CD4-positive, alpha-beta memory T cell (primary cell): ENCODE data around the gene NFILZ. TPM values are rescaled to one million over a fixed set of nuclear protein-coding genes. Genes with fewer than 3 reads are reported as not detected.
"Not testable (repeated sequence)": the region's sequence is repeated elsewhere in the genome, so short reads cannot be mapped to it uniquely, and the experiment has no call there.

Experiments used
- CTCF ChIA-PET: fragments of 350-600 bp; sonication (Branson Sonifier 250); formaldehyde crosslinking; loops from one replicate; lab custom pipeline; 2021; ENCODE audit warnings: inconsistent platforms; ENCODE audit not compliant: partially characterized antibody; lab: Charles Lee
- POLR2A ChIA-PET: fragments of 350-600 bp; sonication (Branson Sonifier 250); formaldehyde crosslinking; loops from one replicate; lab custom pipeline; 2021; ENCODE audit not compliant: partially characterized antibody; lab: Charles Lee
- DNase-seq, 5 donors: peaks; one replicate each; pipeline versions ENCODE4 v3.0.0 to v3.0.0-alpha.2; 2020 to 2022; ENCODE audit warnings: mixed read lengths in 1 of 5
- H3K27ac ChIP-seq: one replicate; pipeline ENCODE4 v1.7.0; 2013; ENCODE audit warnings: low read depth, low read length
- H3K27me3 ChIP-seq: 2 replicates; pipeline ENCODE4 v1.7.0; 2013; ENCODE audit warnings: mild to moderate bottlenecking, low read length, moderate library complexity; ENCODE audit not compliant: insufficient read depth
- H3K36me3 ChIP-seq: 2 replicates; pipeline ENCODE4 v1.7.0; 2013; ENCODE audit warnings: mild to moderate bottlenecking, low read length, moderate library complexity; ENCODE audit not compliant: insufficient read depth
- H3K4me1 ChIP-seq: 2 replicates; pipeline ENCODE4 v1.7.0; 2013; ENCODE audit warnings: mild to moderate bottlenecking, low read length, moderate library complexity; ENCODE audit not compliant: insufficient read depth
- H3K4me3 ChIP-seq, 2 donors: one replicate each; pipeline ENCODE4 v1.7.0; 2013; ENCODE audit warnings: low read length in 2 of 2, mild to moderate bottlenecking in 1 of 2
- H3K9me3 ChIP-seq, 2 donors: one replicate each; pipeline ENCODE4 v1.7.0; 2013; ENCODE audit warnings: low read length in 2 of 2, control low read depth in 1 of 2; ENCODE audit not compliant: control insufficient read depth in 1 of 2
- H3K27ac Mint-ChIP-seq, 7 donors: one replicate each; pipeline ENCODE4 v1.8.0; 2020 to 2021; ENCODE audit warnings: mixed read lengths in 7 of 7, mild to moderate bottlenecking in 6 of 7, inconsistent platforms in 3 of 7, moderate library complexity in 3 of 7
- H3K27me3 Mint-ChIP-seq, 2 donors: one replicate each; pipeline ENCODE4 v1.8.0; 2020 to 2021; ENCODE audit warnings: mixed read lengths in 2 of 2
- H3K36me3 Mint-ChIP-seq, 2 donors: one replicate each; pipeline ENCODE4 v1.8.0; 2020 to 2021; ENCODE audit warnings: mixed read lengths in 2 of 2, inconsistent platforms in 1 of 2, mild to moderate bottlenecking in 1 of 2
- H3K4me1 Mint-ChIP-seq, 4 donors: one replicate each; pipeline ENCODE4 v1.8.0; 2020 to 2021; ENCODE audit warnings: mixed read lengths in 4 of 4, mild to moderate bottlenecking in 1 of 4
- H3K4me3 Mint-ChIP-seq, 8 donors: one replicate each; pipeline ENCODE4 v1.8.0; 2020 to 2021; ENCODE audit warnings: mixed read lengths in 8 of 8, mild to moderate bottlenecking in 7 of 8, moderate library complexity in 6 of 8, inconsistent platforms in 3 of 8
- H3K9me3 Mint-ChIP-seq, 8 donors: one replicate each; pipeline ENCODE4 v1.8.0; 2020 to 2021; ENCODE audit warnings: mixed read lengths in 8 of 8, mild to moderate bottlenecking in 5 of 8, inconsistent platforms in 3 of 8, moderate library complexity in 1 of 8
- intact Hi-C: fragments of 100-400 bp; cut with micrococcal nuclease; formaldehyde crosslinking; loops from one replicate; pipeline ENCODE4 v1.15.1; 2023
- polyA plus RNA-seq, 2 donors: library from polyadenylated mRNA; unstranded; fragments of 300-500 nt; fragmentation: Illumina TruSeq; gene quantifications; one replicate each; pipeline ENCODE4 v1.2.3, GENCODE V29; 2021
- total RNA-seq, 2 experiments: library from RNA; stranded (reverse); gene quantifications; one replicate each; pipeline ENCODE4 v1.2.3, GENCODE V29; 2021

Gene NFILZ
- total and polyA plus RNA-seq, 4 experiments from 2014 or later = not detected

- Histone ChIP-seq H3K27ac (no peak overlapping the region), H3K27me3 (no peaks in the 10 kb centered on the region), H3K36me3 (no peaks in the 10 kb centered on the region), H3K4me3 (no peak overlapping the region), H3K9me3 (no peaks in the 10 kb centered on the region), H3K4me1 (no peaks in the 10 kb centered on the region)
- H3K27me3 Mint-ChIP-seq = no peaks in the 10 kb centered on the region
- POLR2A ChIA-PET = no interaction called here
- CTCF ChIA-PET = interaction anchor here (0.7 kb wide), 1 partner anchor 13 kb away, joined by 3 read pairs; no protein-coding TSS in a partner anchor
- H3K4me3 Mint-ChIP-seq = no peak overlapping the region
- intact Hi-C loops = no loop called here
- H3K9me3 Mint-ChIP-seq = peaks cover 0 to 1% (median 0%) of the 10 kb centered on the region in 8 donors
- H3K27ac Mint-ChIP-seq = peak overlapping the region in 2 of 7 donors; percentile 21 to 76
- no peaks in the 10 kb centered on the region for H3K36me3 Mint-ChIP-seq
- peaks cover 0 to 8% (median 2%) of the 10 kb centered on the region in 4 donors for H3K4me1 Mint-ChIP-seq
- DNase-seq = no peak
These were observed 1.2 kb upstream of the NFILZ start for GRCh38 chr19:8629184-8629583.

DNA sequence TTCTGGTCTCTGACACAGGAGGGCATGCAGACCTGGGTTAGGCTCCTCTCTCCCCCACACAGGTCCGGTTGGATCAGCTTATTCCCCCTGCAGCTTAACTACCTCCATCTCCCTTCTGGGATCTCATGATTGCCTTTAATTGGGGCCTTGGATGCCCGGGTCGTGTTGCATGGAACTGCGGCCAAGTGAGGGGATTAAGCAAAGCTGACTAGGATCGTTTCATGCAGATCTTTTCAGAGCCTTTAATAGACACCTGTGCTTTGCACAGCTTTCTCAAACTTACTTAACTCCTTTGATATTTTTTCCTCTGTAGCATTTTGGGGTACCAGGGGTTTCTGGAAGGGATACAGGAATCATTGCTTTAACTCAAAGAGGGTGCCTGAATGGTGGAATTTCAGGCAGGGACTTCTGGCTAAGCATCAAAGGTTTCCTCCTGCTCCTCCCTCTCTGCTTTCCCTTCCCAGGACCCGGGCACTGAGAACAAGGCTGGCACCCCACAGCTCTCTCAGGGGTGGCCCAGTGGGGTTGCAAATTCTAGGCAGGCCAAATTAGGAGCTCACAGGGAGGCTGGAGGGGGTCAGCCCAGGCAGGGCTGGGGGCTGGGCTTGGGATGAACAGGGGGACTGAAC, 477 bp downstream of the NFILZ start:
- peaks cover 0 to 1% (median 0%) of the 10 kb centered on the region in 8 donors for H3K9me3 Mint-ChIP-seq
- ChIA-PET POLR2A (no interaction called here), CTCF (interaction anchor here (1.4 kb wide), 1 partner anchor 11 kb away, joined by 6 read pairs; no protein-coding TSS in a partner anchor)
- H3K36me3 ChIP-seq = no peaks in the 10 kb centered on the region
- H3K36me3 Mint-ChIP-seq = no peaks in the 10 kb centered on the region
- no peaks in the 10 kb centered on the region for H3K9me3 ChIP-seq
- H3K27ac ChIP-seq = no peak overlapping the region
- H3K4me3 ChIP-seq = no peak overlapping the region
- peaks cover 0 to 8% (median 2%) of the 10 kb centered on the region in 4 donors for H3K4me1 Mint-ChIP-seq
- no peaks in the 10 kb centered on the region for H3K27me3 ChIP-seq
- DNase-seq = no peak
- H3K4me1 ChIP-seq = no peaks in the 10 kb centered on the region
- no peak overlapping the region for H3K4me3 Mint-ChIP-seq
- intact Hi-C loops = no loop called here
- peaks cover 0 to 3% of the 10 kb centered on the region in 2 donors for H3K27me3 Mint-ChIP-seq
- H3K27ac Mint-ChIP-seq = no peak overlapping the region

DNA sequence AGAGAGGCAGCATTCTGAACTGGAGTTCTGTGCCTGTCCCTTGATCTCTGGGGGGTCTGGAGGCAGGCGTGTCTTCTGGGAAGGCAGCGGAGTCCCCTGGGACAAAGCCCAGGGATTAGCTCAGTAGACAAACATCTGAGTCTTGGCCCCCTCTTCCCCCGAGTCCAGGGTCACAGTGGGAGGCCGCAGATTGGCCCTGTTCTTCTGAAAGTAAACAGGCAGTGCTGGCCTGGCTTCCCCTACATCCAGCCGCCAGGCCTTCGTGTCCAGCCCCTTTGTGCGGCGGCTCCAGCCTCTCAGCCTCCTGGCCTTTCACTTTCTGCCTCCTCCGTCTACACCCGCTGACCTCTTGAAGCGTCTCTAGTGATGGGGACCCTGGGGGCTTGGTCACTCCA, 989 bp downstream of the NFILZ start:
- Histone ChIP-seq H3K27ac (no peak overlapping the region), H3K4me1 (no peaks in the 10 kb centered on the region), H3K4me3 (no peak overlapping the region), H3K27me3 (no peaks in the 10 kb centered on the region), H3K36me3 (no peaks in the 10 kb centered on the region), H3K9me3 (no peaks in the 10 kb centered on the region)
- intact Hi-C loops = no loop called here
- H3K36me3 Mint-ChIP-seq = no peaks in the 10 kb centered on the region
- peaks cover 0 to 3% of the 10 kb centered on the region in 2 donors for H3K27me3 Mint-ChIP-seq
- no peak overlapping the region for H3K4me3 Mint-ChIP-seq
- POLR2A ChIA-PET = no interaction called here
- H3K27ac Mint-ChIP-seq = no peak overlapping the region
- H3K9me3 Mint-ChIP-seq = peaks cover 0 to 1% (median 0%) of the 10 kb centered on the region in 8 donors
- DNase-seq = no peak
- CTCF ChIA-PET = no interaction called here
- H3K4me1 Mint-ChIP-seq = peaks cover 0 to 8% (median 2%) of the 10 kb centered on the region in 4 donors

DNA sequence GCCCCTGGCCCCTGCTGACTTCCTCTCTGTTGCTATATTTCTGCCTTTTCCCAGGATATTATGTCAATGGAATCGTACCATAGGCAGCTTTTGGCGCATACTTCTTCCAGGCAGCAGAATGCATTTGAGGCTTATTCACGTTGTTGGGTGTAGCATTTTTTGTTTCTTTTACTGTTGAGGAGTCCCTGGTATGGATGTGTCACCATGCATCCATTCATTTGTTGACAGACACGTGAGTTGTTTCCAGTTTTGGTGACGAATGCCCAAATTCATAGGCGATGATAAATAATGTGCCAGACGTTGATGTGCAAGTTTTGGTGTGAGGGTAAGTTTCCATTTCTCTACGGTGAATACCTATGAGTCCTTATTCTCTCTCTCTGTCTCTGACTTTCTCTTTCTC, 5.0 kb downstream of the NFILZ start:
- Mint-ChIP-seq H3K9me3 (peaks cover 0 to 1% (median 0%) of the 10 kb centered on the region in 8 donors), H3K27ac (no peak overlapping the region), H3K4me1 (peaks cover 0 to 8% (median 3%) of the 10 kb centered on the region in 4 donors), H3K36me3 (no peaks in the 10 kb centered on the region), H3K4me3 (no peak overlapping the region), H3K27me3 (peaks cover 13 to 19% of the 10 kb centered on the region in 2 donors)
- Histone ChIP-seq H3K4me1 (no peaks in the 10 kb centered on the region), H3K36me3 (no peaks in the 10 kb centered on the region), H3K27me3 (no peaks in the 10 kb centered on the region), H3K9me3 (no peaks in the 10 kb centered on the region), H3K27ac (no peak overlapping the region), H3K4me3 (no peak overlapping the region)
- DNase-seq = no peak
- CTCF ChIA-PET = interaction anchor here (1.0 kb wide), 1 partner anchor 9 kb away, joined by 4 read pairs; no protein-coding TSS in a partner anchor
- POLR2A ChIA-PET = no interaction called here
- intact Hi-C loops = no loop called here

- POLR2A ChIA-PET, intact Hi-C loops, H3K36me3 Mint-ChIP-seq, H3K9me3 ChIP-seq, H3K27me3 ChIP-seq, CTCF ChIA-PET, H3K27ac Mint-ChIP-seq, H3K4me3 Mint-ChIP-seq, H3K9me3 Mint-ChIP-seq, H3K4me1 Mint-ChIP-seq, H3K36me3 ChIP-seq, H3K4me1 ChIP-seq, H3K4me3 ChIP-seq, H3K27ac ChIP-seq, DNase-seq: not testable (repeated sequence)
- H3K27me3 Mint-ChIP-seq = peaks cover 17 to 19% of the 10 kb centered on the region in 2 donors
These were observed 6.6 kb downstream of the NFILZ start for GRCh38 chr19:8637070-8637469.

DNA sequence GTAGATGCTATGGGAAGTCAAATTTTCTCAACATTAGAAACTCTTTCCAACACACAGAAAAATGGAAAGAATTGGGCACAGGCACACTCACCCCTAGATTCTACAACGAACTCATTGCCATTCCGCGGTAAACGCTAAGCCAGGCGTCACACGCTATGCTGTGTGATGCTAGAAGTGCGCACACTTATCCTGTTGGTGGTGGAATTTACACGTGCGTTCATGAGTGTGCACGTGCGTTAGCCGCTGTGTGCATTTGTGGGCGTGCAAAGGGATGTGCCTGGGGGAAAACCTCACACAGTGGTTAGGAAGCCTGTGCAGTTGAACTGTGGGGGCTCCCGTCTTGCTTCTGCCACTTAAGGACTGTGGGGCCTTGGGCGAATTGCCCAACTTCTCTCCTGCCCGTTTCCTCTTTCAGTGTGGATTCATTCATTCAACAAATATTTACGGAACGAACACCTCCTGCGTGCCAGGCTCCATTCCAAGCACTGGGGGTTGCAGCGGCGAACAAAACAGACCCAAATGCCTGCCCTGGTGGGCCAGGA, 7.7 kb downstream of the NFILZ start:
- H3K4me1 ChIP-seq = no peaks in the 10 kb centered on the region
- H3K4me3 ChIP-seq = no peak overlapping the region
- H3K27ac ChIP-seq = no peak overlapping the region
- ChIA-PET CTCF (interaction anchor here (0.7 kb wide), 1 partner anchor 233 kb away, joined by 6 read pairs; no protein-coding TSS in a partner anchor), POLR2A (no interaction called here)
- Mint-ChIP-seq H3K36me3 (no peaks in the 10 kb centered on the region), H3K4me1 (peaks cover 0 to 8% (median 4%) of the 10 kb centered on the region in 4 donors), H3K4me3 (no peak overlapping the region), H3K27ac (no peak overlapping the region), H3K9me3 (peaks cover 0 to 4% (median 0%) of the 10 kb centered on the region in 8 donors), H3K27me3 (peaks cover 17 to 19% of the 10 kb centered on the region in 2 donors)
- DNase-seq = no peak
- H3K36me3 ChIP-seq = no peaks in the 10 kb centered on the region
- H3K9me3 ChIP-seq = no peaks in the 10 kb centered on the region
- intact Hi-C loops = no loop called here
- no peaks in the 10 kb centered on the region for H3K27me3 ChIP-seq

GRCh38 chr19:8639821-8640401, 9.5 kb downstream of the NFILZ start:
- no peaks in the 10 kb centered on the region for H3K4me1 ChIP-seq

More at GRCh38 chr19:8639821-8640401, 9.5 kb downstream of the NFILZ start:
- peaks cover 17 to 19% of the 10 kb centered on the region in 2 donors for H3K27me3 Mint-ChIP-seq
- Histone ChIP-seq H3K9me3 (no peaks in the 10 kb centered on the region), H3K27ac (no peak overlapping the region), H3K27me3 (no peaks in the 10 kb centered on the region), H3K36me3 (no peaks in the 10 kb centered on the region), H3K4me3 (no peak overlapping the region)
- intact Hi-C loops = no loop called here
- peaks cover 0 to 4% (median under 1%) of the 10 kb centered on the region in 4 donors for H3K4me1 Mint-ChIP-seq
- no peak overlapping the region for H3K4me3 Mint-ChIP-seq
- DNase-seq = no peak
- peaks cover 0 to 3% (median 0%) of the 10 kb centered on the region in 8 donors for H3K9me3 Mint-ChIP-seq
- CTCF ChIA-PET = interaction anchor here (0.6 kb wide), 1 partner anchor 373 kb away, joined by 3 read pairs; no protein-coding TSS in a partner anchor
- POLR2A ChIA-PET = no interaction called here
- no peak overlapping the region for H3K27ac Mint-ChIP-seq
- no peaks in the 10 kb centered on the region for H3K36me3 Mint-ChIP-seq
